Measurements from ENCODE around the gene DEFB124.

- TF ChIP-seq CTCF (IDR thresholded peaks at IDR 0.05; ENCODE audit: low read depth, low read length) = no peak
- no peak for TF ChIP-seq POLR2A (IDR thresholded peaks at IDR 0.05; ENCODE audit: extremely low read depth, insufficient read length)
- TF ChIP-seq MYC (IDR thresholded peaks at IDR 0.05; ENCODE audit: low read depth, low read length) = no peak
Measured at GRCh38 chr20:31485450-31486339, 10.8 kb upstream of the DEFB124 start.
